Activated T-cell treated with anti-CD3 and anti-CD28 coated beads, Interleukin-2, amount 50 U/mL, for 72 hours (primary cell): ENCODE results near the gene NEMP1. TPM values are rescaled to one million over a fixed set of nuclear protein-coding genes. Genes with fewer than 3 reads are reported as not detected.

Experiments
- ATAC-seq, 2 donors: fragments of 150-1000 bp; cut with Tn5 transposase; replicated peaks in 1 of 2; 2 replicates each; pipeline ENCODE4 v1.10.0; 2021; ENCODE audit warnings: moderate library complexity in 2 of 2, mild to moderate bottlenecking in 1 of 2
- DNase-seq, 2 donors: peaks; one replicate each; pipeline ENCODE4 v3.0.0; 2021 to 2022; ENCODE audit warnings: mixed read lengths in 1 of 2
- H3K27ac Mint-ChIP-seq: one replicate; pipeline ENCODE4 v1.8.0; 2022; ENCODE audit warnings: mild to moderate bottlenecking, moderate library complexity, mixed read lengths
- H3K27me3 Mint-ChIP-seq: one replicate; pipeline ENCODE4 v1.8.0; 2022; ENCODE audit warnings: low read depth, mixed read lengths
- H3K36me3 Mint-ChIP-seq, 2 donors: one replicate each; pipeline ENCODE4 v1.8.0; 2022; ENCODE audit warnings: mixed read lengths in 2 of 2, mild to moderate bottlenecking in 1 of 2; ENCODE audit not compliant: insufficient read depth in 2 of 2
- H3K4me1 Mint-ChIP-seq: one replicate; pipeline ENCODE4 v1.8.0; 2022; ENCODE audit warnings: low read depth, mixed read lengths
- H3K4me3 Mint-ChIP-seq, 2 donors: one replicate each; pipeline ENCODE4 v1.8.0; 2022; ENCODE audit warnings: mild to moderate bottlenecking in 2 of 2, mixed read lengths in 2 of 2, moderate library complexity in 2 of 2
- H3K9me3 Mint-ChIP-seq, 2 donors: one replicate each; pipeline ENCODE4 v1.8.0; 2022; ENCODE audit warnings: mixed read lengths in 2 of 2
- total RNA-seq, 2 donors: library from RNA; stranded (reverse); gene quantifications; one replicate each; pipeline ENCODE4 v1.2.3, GENCODE V29; 2022

NEMP1 gene
- total RNA-seq, 2 donors from 2014 or later, result 114 to 119 TPM

DNA sequence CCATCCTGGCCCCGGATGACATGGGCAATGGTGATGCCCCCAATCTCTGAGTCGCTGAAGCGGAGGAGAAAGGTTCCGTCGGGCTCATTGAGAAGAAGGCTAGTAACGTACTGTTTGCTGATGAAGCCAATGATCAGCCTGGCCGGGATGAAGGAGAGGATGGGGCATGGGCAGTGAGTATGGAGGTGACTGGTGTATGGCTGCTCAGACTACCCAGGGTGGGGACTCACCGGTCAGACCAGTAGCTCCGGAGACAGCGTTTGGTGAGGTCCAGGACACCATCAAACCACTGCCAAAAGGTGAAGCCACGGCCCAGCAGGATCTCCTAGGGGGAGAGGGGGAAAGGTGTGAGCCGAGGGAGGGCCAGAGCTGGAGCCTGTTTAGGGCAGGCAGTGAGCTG is 21.2 kb upstream of the NEMP1 start:
- Mint-ChIP-seq H3K4me1 (peaks cover 39% of the 10 kb centered on the region), H3K27me3 (no peaks in the 10 kb centered on the region), H3K4me3 (no peak overlapping the region), H3K36me3 (peaks cover 10 to 30% of the 10 kb centered on the region in 2 donors), H3K27ac (no peak overlapping the region), H3K9me3 (no peaks in the 10 kb centered on the region)
- DNase-seq (no peak), ATAC-seq (no peak)

DNA sequence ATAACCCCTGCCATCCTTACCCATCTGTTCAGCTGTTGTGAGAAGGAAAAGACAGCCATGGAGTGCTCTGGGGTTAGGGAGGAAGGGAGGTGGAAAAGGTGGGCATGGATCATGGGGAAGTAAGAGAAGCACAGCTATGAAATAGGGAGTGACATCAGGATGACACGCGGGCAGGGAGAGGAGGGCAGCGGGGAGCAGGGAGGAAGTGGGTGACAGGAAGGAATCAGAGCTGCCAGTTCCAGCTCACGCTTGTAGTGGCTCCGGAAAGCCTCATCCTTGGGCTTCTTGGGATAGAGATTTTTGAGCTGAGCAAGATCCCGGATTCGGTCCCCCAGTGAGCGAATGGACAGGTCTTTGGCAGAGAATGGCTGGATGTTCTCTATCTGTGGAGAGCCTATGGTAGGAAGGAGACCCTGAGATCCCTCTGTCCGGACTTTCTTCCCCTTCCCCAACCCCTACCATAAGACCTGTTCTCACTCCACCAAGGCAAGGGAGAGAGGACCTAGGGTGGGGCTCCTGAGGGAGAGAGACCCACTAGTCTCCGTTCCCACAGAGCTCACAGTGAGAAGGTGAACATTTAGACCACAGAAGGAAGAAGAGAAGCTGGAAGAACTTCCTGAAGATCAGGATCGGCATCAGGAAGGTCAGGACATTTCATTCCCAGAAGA is 20.6 kb upstream of the NEMP1 start:
- no peak for ATAC-seq

DNA sequence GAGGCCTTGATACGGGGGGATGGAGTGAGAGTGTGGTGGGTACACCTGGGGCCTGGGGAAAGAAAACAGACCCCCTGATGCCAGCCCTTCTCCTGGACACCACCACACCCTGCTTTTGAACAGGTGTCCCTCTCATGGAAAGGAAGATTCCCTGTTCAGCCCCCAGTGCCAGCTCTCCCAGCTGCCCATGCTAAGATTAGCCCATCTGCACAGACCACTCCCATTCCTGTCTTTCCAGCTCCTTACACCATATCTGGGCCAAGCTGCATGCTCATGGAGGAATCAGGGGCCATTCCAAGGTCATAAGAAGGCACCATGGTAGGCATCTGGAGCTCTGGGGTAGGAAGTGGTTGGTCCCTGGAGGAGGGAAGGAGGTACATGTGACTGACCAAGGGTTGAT is 20.0 kb upstream of the NEMP1 start:
- no peak for ATAC-seq
- Mint-ChIP-seq H3K9me3 (no peaks in the 10 kb centered on the region), H3K27me3 (no peaks in the 10 kb centered on the region), H3K4me3 (no peak overlapping the region), H3K27ac (peak overlapping the region; percentile 9), H3K4me1 (peaks cover 48% of the 10 kb centered on the region), H3K36me3 (peaks cover 7 to 28% of the 10 kb centered on the region in 2 donors)
- DNase-seq, result no peak

More for the DNA sequence above, 20.6 kb upstream of the NEMP1 start:
- DNase-seq, result no peak
- Mint-ChIP-seq H3K4me3 (no peak overlapping the region), H3K27me3 (no peaks in the 10 kb centered on the region), H3K4me1 (peaks cover 43% of the 10 kb centered on the region), H3K27ac (peak overlapping the region; percentile 41), H3K9me3 (no peaks in the 10 kb centered on the region), H3K36me3 (peaks cover 10 to 26% of the 10 kb centered on the region in 2 donors)

DNA sequence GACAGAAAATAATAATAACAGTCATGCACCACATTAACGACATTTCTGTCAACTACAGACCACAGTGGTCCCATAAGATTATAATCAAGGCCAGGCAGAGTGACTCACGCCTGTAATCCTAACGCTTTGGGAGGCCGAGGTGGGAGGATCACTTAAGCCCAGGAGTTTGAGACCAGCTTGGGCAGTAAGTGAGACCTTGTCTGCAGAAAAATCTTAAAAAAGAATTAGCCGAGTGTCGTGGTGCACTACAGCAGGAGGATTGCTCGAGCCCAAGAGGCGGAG is 18.9 kb upstream of the NEMP1 start:
- H3K4me3 Mint-ChIP-seq, result no peak overlapping the region
- H3K9me3 Mint-ChIP-seq, result no peaks in the 10 kb centered on the region
- H3K27ac Mint-ChIP-seq, result no peak overlapping the region
- H3K27me3 Mint-ChIP-seq, result no peaks in the 10 kb centered on the region
- DNase-seq (no peak), ATAC-seq (no peak)
- H3K4me1 Mint-ChIP-seq, result peaks cover 51% of the 10 kb centered on the region
- H3K36me3 Mint-ChIP-seq, result peaks cover 7 to 22% of the 10 kb centered on the region in 2 donors

DNA sequence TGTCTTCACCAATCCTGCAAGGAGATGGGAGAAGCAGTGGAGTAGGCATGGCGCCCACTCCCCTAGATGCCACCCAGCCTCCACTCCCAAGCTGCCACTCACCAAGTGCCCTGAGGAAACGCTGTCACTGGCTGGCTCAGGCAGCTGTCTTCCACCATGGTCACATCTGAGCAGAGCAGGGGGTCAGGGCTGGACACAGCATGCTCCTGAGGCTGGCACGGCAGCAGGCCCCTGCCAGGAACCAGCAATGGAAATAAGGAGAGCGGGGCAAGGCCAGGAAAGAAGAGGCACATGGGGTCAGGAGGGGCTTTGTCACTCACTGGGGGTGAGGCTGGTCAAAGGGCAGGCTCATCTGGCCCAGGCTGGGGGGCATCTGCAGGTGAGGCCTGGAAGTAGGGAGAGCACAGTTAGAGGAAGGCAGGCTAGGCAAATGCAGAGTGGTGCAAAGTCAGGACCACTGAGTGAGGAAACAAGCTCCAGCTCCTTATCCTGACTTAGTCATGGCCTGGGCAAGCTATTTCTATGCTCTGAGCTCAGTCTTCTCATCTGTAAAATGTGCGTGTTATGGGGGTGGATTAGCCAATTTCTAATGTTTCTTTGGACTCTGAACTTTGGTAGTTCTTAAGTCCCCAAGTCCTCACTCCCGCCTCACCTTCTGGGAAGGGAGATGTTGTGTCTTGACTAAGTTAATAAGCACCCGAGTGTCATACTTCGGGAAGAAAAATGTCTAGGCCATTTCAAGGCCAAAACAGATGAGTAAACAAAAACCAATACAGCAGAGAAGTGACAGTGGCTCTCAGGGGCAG is 18.4 kb upstream of the NEMP1 start:
- Mint-ChIP-seq H3K27ac (peak overlapping the region; percentile 35), H3K36me3 (peaks cover 7 to 22% of the 10 kb centered on the region in 2 donors), H3K4me3 (no peak overlapping the region), H3K27me3 (no peaks in the 10 kb centered on the region), H3K9me3 (no peaks in the 10 kb centered on the region), H3K4me1 (peaks cover 51% of the 10 kb centered on the region)
- DNase-seq (no peak), ATAC-seq (no peak)

DNA sequence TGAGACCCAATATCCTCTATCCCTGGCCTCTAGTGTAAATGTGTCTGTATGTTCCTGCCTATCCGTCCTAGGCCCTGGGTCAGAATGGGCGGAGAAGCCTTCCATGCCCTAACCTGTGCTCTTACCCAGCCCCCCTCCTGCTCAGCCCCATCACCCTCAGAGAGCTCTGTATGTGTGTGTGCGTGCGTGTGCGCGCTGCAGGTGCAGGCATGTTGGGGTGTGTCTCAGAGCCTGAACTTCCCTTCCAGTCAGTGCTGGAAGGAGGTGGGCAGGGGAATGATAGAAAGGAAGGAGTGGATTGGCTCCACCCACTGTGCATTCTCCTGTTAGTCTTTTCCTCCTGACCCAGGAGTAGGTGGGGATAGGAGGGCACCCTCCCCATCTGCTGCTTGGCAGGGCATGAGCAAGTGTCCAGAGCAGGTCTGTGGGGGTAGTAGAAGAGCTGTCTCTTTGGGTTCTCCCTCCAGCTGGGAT is 17.5 kb upstream of the NEMP1 start:
- no peaks in the 10 kb centered on the region for H3K9me3 Mint-ChIP-seq
- H3K4me3 Mint-ChIP-seq, result no peak overlapping the region
- peaks cover 54% of the 10 kb centered on the region for H3K4me1 Mint-ChIP-seq
- H3K36me3 Mint-ChIP-seq, result peaks cover 7 to 25% of the 10 kb centered on the region in 2 donors
- ATAC-seq, result no peak
- DNase-seq, result no peak
- no peaks in the 10 kb centered on the region for H3K27me3 Mint-ChIP-seq
- peak overlapping the region; percentile 35 for H3K27ac Mint-ChIP-seq

DNA sequence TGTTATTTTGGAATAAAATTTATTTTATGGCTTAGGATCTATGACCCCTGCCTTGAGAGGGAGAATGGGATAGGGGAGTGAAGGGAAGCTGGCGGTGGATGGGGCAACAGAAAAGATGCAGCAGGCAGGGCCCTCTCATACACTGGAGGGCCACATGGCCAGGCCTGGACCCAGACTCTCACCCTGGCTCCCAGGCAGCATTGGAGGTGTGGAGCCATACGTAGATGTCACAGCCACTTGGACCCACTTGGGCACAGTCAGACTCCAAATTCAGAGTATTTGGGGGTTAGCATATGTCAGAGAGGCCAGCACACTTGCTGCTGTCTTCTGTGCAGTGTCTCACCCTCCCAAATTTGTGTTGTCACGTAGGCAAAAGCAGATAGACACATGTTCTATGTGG is 16.8 kb upstream of the NEMP1 start:
- DNase-seq (no peak), ATAC-seq (no peak)
- Mint-ChIP-seq H3K36me3 (peaks cover 7 to 23% of the 10 kb centered on the region in 2 donors), H3K4me3 (no peak overlapping the region), H3K27me3 (no peaks in the 10 kb centered on the region), H3K27ac (peak overlapping the region; percentile 74), H3K9me3 (no peaks in the 10 kb centered on the region), H3K4me1 (peaks cover 61% of the 10 kb centered on the region)

DNA sequence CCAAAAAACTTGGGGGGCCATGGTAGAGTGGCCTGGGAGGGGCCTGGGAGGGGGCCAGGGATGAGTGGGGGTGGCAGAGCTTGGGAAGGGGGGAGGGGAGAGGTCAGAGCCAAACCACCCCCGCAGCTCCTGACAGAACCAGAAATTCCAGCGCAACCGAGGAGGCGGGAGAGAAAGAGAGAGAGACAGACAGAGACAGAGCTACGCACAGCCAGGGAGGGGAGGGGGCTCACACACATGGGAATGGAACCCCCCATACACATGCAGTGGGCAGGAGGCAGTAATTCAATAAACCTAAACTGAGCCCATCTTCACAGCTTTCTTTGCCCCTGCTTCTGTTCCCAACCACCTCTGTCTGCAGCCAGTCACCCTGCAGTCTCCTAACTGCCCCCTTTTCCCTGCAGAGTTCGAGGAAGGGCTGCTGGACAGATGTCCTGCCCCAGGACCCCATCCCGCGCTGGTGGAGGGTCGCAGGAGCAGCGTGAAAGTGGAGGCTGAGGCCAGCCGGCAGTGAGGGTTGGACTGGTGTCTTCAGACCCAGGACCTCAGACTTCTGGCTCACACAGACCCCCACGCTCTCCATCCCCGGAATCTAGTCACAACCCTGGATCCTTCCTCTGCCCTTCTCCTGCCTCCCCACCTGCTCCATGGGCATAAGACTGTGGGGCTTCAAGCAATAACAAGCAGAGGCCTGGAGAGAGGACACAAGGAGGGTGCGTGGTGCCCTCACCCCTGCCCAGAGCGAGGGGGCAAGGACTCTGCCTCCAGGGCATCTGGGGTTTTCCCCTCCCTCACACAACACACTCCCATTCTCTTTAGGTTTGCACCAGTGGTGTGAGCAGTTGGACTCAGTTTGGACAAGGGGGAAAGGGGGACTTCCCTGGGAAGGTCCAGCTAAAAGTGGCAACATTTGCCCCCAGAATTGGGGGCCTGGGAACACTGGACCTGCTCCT is 15.9 kb upstream of the NEMP1 start:
- Mint-ChIP-seq H3K27ac (peak overlapping the region; percentile 74), H3K36me3 (peaks cover 6 to 19% of the 10 kb centered on the region in 2 donors), H3K4me3 (peak overlapping the region; percentile 7 to 86), H3K9me3 (no peaks in the 10 kb centered on the region), H3K27me3 (no peaks in the 10 kb centered on the region), H3K4me1 (peaks cover 70% of the 10 kb centered on the region)
- no peak for DNase-seq
- no peak for ATAC-seq

DNA sequence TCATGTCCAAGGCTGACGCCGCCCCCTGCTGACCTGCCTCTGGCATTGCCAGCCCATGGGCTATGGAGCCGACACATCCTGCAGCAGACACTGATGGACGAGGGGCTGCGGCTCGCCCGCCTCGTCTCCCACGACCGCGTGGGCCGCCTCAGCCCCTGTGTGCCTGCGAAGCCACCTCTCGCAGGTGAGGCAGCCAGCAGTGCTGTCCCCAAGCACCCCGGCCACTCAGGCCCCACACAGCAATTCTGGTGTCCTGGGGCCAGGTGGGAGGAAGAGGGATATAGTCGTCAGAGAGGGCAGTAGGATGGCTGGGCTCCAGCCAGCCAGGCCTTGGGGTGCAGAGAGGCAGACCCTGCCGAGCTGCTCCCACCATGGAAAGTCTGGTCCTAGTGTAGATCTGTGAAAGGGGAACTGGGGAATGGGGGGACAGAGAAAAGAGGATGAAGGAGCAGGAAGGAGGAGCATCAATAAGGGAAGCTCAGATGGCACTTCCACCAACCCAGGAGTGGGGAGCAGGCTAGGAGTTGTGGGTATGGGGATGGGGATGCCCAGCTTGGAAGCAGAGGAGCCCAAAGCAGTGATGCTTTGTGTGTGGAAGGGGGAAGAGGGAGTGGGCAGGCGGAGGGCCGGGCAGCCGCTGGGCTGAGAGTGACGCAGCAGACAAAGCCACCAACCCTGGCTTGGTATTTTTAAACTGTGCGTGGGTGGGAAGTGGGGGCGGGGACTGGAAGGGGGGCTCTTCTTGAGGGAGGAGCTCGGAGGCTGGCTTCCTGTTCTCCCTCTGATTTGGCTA is 15.0 kb upstream of the NEMP1 start:
- DNase-seq (peak; percentile 76 to 79), ATAC-seq (peak; percentile 54)
- Mint-ChIP-seq H3K27ac (peak overlapping the region; percentile 9), H3K9me3 (no peaks in the 10 kb centered on the region), H3K27me3 (no peaks in the 10 kb centered on the region), H3K4me3 (peak overlapping the region; percentile 70 to 86), H3K4me1 (peaks cover 67% of the 10 kb centered on the region), H3K36me3 (peaks cover 6 to 13% of the 10 kb centered on the region in 2 donors)

DNA sequence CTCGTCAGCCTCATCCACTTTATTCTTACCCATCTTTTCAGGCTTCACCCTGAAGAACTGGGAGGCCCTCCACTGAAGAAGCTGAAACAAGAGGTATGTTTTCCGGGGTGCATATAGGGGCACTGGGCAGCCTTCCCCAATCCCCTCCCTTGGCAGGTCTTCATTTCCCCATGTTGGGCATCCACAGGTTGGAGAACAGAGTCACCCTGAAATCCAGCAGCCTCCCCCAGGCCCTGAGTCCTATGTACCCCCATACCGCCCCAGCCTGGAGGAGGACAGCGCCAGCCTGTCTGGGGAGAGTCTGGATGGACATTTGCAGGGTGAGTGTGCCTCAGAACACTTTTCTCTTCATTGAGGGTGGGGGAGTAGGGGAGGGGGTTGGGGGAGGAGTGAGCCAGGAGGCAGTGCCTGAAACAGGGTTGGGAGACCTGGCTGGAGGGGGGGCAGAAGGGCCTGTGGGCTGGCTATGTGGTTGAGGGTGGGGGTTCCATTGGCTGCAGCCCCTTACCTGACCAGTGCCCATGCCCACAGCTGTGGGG is 14.4 kb upstream of the NEMP1 start:
- Mint-ChIP-seq H3K4me1 (peaks cover 69% of the 10 kb centered on the region), H3K4me3 (peak overlapping the region; percentile 70 to 86), H3K27me3 (no peaks in the 10 kb centered on the region), H3K9me3 (no peaks in the 10 kb centered on the region), H3K27ac (no peak overlapping the region), H3K36me3 (peaks cover 8 to 13% of the 10 kb centered on the region in 2 donors)
- no peak for ATAC-seq
- no peak for DNase-seq

DNA sequence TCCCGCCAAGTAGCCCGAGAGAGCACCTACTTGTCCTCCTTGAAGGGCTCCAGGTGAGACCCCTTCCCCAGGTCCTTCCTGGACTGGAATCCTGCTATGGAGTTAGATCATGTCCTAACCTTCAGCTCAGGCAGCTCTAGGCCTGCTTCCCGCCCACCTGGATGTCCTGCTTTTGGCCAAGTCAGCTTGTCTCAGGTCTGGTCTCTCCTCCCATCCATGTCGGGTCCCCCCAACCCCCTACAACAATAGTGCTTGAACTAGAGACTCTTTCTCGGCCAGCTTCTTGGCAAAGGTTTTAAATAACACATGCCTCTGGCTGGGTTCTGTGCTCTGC is 13.9 kb upstream of the NEMP1 start:
- H3K4me1 Mint-ChIP-seq, result peaks cover 71% of the 10 kb centered on the region
- no peak overlapping the region for H3K27ac Mint-ChIP-seq
- DNase-seq, result no peak
- ATAC-seq, result no peak
- no peaks in the 10 kb centered on the region for H3K9me3 Mint-ChIP-seq
- no peaks in the 10 kb centered on the region for H3K27me3 Mint-ChIP-seq
- H3K36me3 Mint-ChIP-seq, result peaks cover 8 to 13% of the 10 kb centered on the region in 2 donors
- H3K4me3 Mint-ChIP-seq, result peak overlapping the region in 1 of 2 donors; percentile 38
